ENCODE data around the gene ITGB3. TPM values are rescaled to one million over a fixed set of nuclear protein-coding genes. Genes with fewer than 3 reads are reported as not detected.
A peak's percentile ranks its signal among the peaks of the same experiment; 100 is the strongest.

The ITGB3 gene
- total RNA-seq, 2 experiments from 2014 or later: not detected

GRCh38 chr17:47318197-47318918 is 64.7 kb downstream of the ITGB3 start:
- intact Hi-C loops (cut with micrococcal nuclease): loop anchor here (5.0 kb wide), 1 partner anchor 316 kb away; no protein-coding TSS in a partner anchor
- Mint-ChIP-seq H3K4me3 (no peak overlapping the region), H3K9me3 (peaks cover 4% of the 10 kb centered on the region), H3K27me3 (peaks cover 2% of the 10 kb centered on the region), H3K4me1 (ENCODE audit: low read depth) (peaks cover 7% of the 10 kb centered on the region), H3K27ac (no peak overlapping the region), H3K36me3 (no peaks in the 10 kb centered on the region)
- no peak for DNase-seq
- ChIA-PET CTCF (interaction anchor here (1.0 kb wide), 1 partner anchor 88 kb away, joined by 4 read pairs; no protein-coding TSS in a partner anchor), POLR2A (no interaction called here)

- ChIA-PET POLR2A (no interaction called here), CTCF (interaction anchor here (1.0 kb wide), 1 partner anchor 92 kb away, joined by 3 read pairs; no protein-coding TSS in a partner anchor)
- peaks cover 19% of the 10 kb centered on the region for H3K4me1 Mint-ChIP-seq (ENCODE audit: low read depth)
- DNase-seq: no peak
- no peak overlapping the region for H3K4me3 Mint-ChIP-seq
- intact Hi-C loops (cut with micrococcal nuclease): no loop called here
- no peak overlapping the region for H3K27ac Mint-ChIP-seq
- H3K27me3 Mint-ChIP-seq: peaks cover 2% of the 10 kb centered on the region
- H3K36me3 Mint-ChIP-seq: no peaks in the 10 kb centered on the region
- H3K9me3 Mint-ChIP-seq: peaks cover 4% of the 10 kb centered on the region
Observed at GRCh38 chr17:47320879-47321502, 67.4 kb downstream of the ITGB3 start.

GRCh38 chr17:47323382-47324223 is 70.0 kb downstream of the ITGB3 start, which contains the start of gene EFCAB13:
Gene EFCAB13 (plus strand): TSS chr17:47323955. CDS start chr17:47328354, 4,399 bp downstream.
- POLR2A ChIA-PET: interaction anchor here (1.3 kb wide), 1 partner anchor 53 kb away, joined by 3 read pairs; no protein-coding TSS in a partner anchor
- CTCF ChIA-PET: interaction anchor here (1.3 to 1.5 kb wide), 2 partner anchors 13 to 94 kb away, joined by 5 to 6 read pairs; no protein-coding TSS in a partner anchor
- Mint-ChIP-seq H3K4me3 (peak within 1 kb of the TSS; percentile 100), H3K9me3 (peaks cover 4% of the 10 kb centered on the region), H3K36me3 (no peaks in the 10 kb centered on the region), H3K27ac (peak within 1 kb of the TSS; percentile 90), H3K27me3 (peaks cover 2% of the 10 kb centered on the region), H3K4me1 (ENCODE audit: low read depth) (peaks cover 19% of the 10 kb centered on the region)
- peak; percentile 84 for DNase-seq
- intact Hi-C loops (cut with micrococcal nuclease): loop anchor here (1.0 kb wide), 1 partner anchor 8 kb away; no protein-coding TSS in a partner anchor

- H3K36me3 Mint-ChIP-seq: no peaks in the 10 kb centered on the region
- peak; percentile 77 for DNase-seq
- peak overlapping the region; percentile 90 for H3K27ac Mint-ChIP-seq
- peaks cover 4% of the 10 kb centered on the region for H3K9me3 Mint-ChIP-seq
- peaks cover 2% of the 10 kb centered on the region for H3K27me3 Mint-ChIP-seq
- POLR2A ChIA-PET: interaction anchor here (0.6 to 1.3 kb wide), 2 partner anchors 54 to 356 kb away, joined by 3 read pairs; no protein-coding TSS in a partner anchor
- CTCF ChIA-PET: interaction anchor here (1.0 to 1.5 kb wide), 3 partner anchors 9 to 95 kb away, joined by 4 to 6 read pairs (median 5); no protein-coding TSS in a partner anchor
- peaks cover 19% of the 10 kb centered on the region for H3K4me1 Mint-ChIP-seq (ENCODE audit: low read depth)
- H3K4me3 Mint-ChIP-seq: peak overlapping the region; percentile 100
- intact Hi-C loops (cut with micrococcal nuclease): loop anchor here (1.0 kb wide), 1 partner anchor 9 kb away; no protein-coding TSS in a partner anchor
Observed at GRCh38 chr17:47324224-47325020, 70.8 kb downstream of the ITGB3 start.

GRCh38 chr17:47325176-47325575 is 71.5 kb downstream of the ITGB3 start:
- peak overlapping the region; percentile 100 for H3K4me3 Mint-ChIP-seq

GRCh38 chr17:47330548-47330947 is 76.9 kb downstream of the ITGB3 start:
- Mint-ChIP-seq H3K4me1 (ENCODE audit: low read depth) (peaks cover under 1% of the 10 kb centered on the region), H3K27ac (no peak overlapping the region), H3K27me3 (no peaks in the 10 kb centered on the region), H3K9me3 (no peaks in the 10 kb centered on the region), H3K36me3 (peaks cover 8% of the 10 kb centered on the region), H3K4me3 (no peak overlapping the region)
- intact Hi-C loops (cut with micrococcal nuclease): no loop called here
- ChIA-PET POLR2A (no interaction called here), CTCF (interaction anchor here (1.4 kb wide), 1 partner anchor 15 kb away, joined by 3 read pairs; no protein-coding TSS in a partner anchor)
- DNase-seq: no peak

More at GRCh38 chr17:47325176-47325575, 71.5 kb downstream of the ITGB3 start:
- H3K4me1 Mint-ChIP-seq (ENCODE audit: low read depth): peaks cover 19% of the 10 kb centered on the region
- no peak overlapping the region for H3K27ac Mint-ChIP-seq
- peaks cover 2% of the 10 kb centered on the region for H3K27me3 Mint-ChIP-seq
- no peaks in the 10 kb centered on the region for H3K36me3 Mint-ChIP-seq
- DNase-seq: no peak
- POLR2A ChIA-PET: interaction anchor here (0.7 kb wide), 1 partner anchor 1576 kb away, joined by 3 read pairs; no protein-coding TSS in a partner anchor
- CTCF ChIA-PET: interaction anchor here (1.0 to 1.7 kb wide), 2 partner anchors 9 to 10 kb away, joined by 4 to 6 read pairs; no protein-coding TSS in a partner anchor
- intact Hi-C loops (cut with micrococcal nuclease): no loop called here
- peaks cover 4% of the 10 kb centered on the region for H3K9me3 Mint-ChIP-seq

GRCh38 chr17:47332287-47332686 is 78.7 kb downstream of the ITGB3 start:
- ChIA-PET POLR2A (no interaction called here), CTCF (no interaction called here)
- H3K4me1 Mint-ChIP-seq (ENCODE audit: low read depth): no peaks in the 10 kb centered on the region
- H3K27ac Mint-ChIP-seq: no peak overlapping the region
- no peaks in the 10 kb centered on the region for H3K9me3 Mint-ChIP-seq
- intact Hi-C loops (cut with micrococcal nuclease): no loop called here
- peaks cover 8% of the 10 kb centered on the region for H3K36me3 Mint-ChIP-seq
- H3K27me3 Mint-ChIP-seq: no peaks in the 10 kb centered on the region
- no peak overlapping the region for H3K4me3 Mint-ChIP-seq
- DNase-seq: no peak

DNA sequence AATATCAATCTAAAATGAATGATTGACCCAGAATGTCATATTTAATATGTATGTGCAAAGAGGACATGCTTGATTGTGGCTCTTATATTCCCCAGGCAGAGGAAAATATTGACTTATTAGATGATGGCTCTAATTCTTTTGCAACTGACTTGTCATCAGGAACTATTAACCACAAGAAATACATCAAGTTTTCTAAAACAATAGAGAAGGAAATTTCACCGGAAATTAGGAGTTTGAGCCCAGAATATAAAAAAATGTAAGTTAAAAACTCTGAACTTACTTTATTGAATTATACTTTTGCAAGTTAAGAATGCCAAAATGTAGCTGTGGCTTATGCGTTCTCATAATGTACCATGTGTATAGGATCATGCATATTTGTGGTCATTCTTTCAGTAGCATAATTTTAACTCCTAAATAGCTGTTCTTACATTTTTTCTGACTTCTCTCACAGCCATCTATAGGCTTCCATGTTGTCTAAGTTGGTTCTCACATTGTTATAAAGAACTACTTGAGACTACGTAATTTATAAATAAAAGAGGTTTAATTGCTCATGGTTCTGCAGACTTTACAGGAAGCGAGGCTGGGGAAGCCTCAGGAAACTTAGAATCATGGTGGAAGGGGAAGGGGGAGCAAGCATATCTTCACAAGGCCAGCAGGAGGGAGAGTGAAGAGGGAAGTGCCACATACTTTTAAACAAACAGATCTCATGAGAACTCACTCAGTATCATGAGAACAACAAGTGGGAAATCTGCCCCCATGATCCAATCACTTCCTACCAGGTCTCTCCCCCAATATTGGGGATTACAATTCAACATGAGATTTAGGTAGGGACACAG is 81.7 kb downstream of the ITGB3 start:
- Mint-ChIP-seq H3K27me3 (no peaks in the 10 kb centered on the region), H3K27ac (no peak overlapping the region), H3K36me3 (peaks cover 8% of the 10 kb centered on the region), H3K4me3 (no peak overlapping the region), H3K9me3 (no peaks in the 10 kb centered on the region), H3K4me1 (ENCODE audit: low read depth) (no peaks in the 10 kb centered on the region)
- ChIA-PET CTCF (interaction anchor here (0.6 kb wide), 1 partner anchor 23 kb away, joined by 3 read pairs; no protein-coding TSS in a partner anchor), POLR2A (interaction anchor here (0.7 kb wide), 1 partner anchor 264 kb away, joined by 3 read pairs; no protein-coding TSS in a partner anchor)
- no peak for DNase-seq
- intact Hi-C loops (cut with micrococcal nuclease): no loop called here

DNA sequence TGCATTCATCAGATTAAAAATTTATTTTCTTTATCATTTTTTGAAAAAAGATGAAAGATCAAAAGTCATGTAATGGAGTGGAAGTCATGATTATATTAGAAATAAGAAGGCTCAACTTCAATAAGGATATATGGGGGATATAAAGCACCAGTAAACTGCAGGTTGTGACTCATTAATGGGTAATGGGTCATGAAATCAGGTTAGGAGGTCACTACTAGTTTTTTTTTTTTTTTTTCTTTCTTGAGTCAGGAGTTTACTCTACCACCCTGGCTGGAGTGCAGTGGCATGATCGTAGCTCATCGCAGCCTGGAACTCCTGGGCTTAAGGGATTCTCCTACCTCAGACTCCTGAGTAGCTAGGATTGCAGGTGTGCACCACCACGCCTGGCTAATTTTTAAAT is 84.4 kb downstream of the ITGB3 start:
- Mint-ChIP-seq H3K4me3 (no peak overlapping the region), H3K36me3 (peaks cover 11% of the 10 kb centered on the region), H3K4me1 (ENCODE audit: low read depth) (no peaks in the 10 kb centered on the region), H3K27me3 (no peaks in the 10 kb centered on the region), H3K9me3 (no peaks in the 10 kb centered on the region), H3K27ac (no peak overlapping the region)
- DNase-seq: no peak
- CTCF ChIA-PET: interaction anchor here (0.6 kb wide), 1 partner anchor 612 kb away, joined by 3 read pairs; no protein-coding TSS in a partner anchor
- intact Hi-C loops (cut with micrococcal nuclease): no loop called here
- POLR2A ChIA-PET: no interaction called here

DNA sequence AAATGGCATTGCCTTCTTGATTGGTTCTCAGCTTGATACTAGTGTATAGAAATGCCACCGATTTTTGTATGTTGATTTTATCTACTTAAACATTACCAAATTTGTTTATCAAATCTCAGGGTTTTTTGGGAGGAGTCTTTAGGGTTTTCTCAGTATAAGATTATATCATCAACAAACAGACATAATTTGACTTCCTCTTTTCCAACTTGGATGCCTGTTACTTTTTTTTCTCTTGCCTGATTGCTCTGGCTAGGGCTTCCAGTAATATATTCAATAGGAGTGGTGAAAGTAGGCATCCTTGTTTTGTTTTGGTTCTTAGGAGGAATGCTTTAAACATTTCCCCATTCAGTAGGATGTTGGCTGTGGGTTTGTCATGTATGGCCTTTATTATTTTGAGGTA is 99.2 kb downstream of the ITGB3 start:
- no peak for DNase-seq
- H3K27me3 Mint-ChIP-seq: no peaks in the 10 kb centered on the region
- intact Hi-C loops (cut with micrococcal nuclease): no loop called here
- no peak overlapping the region for H3K4me3 Mint-ChIP-seq
- CTCF ChIA-PET: interaction anchor here (0.6 kb wide), 1 partner anchor 34 kb away, joined by 3 read pairs; no protein-coding TSS in a partner anchor
- H3K36me3 Mint-ChIP-seq: peaks cover 3% of the 10 kb centered on the region
- peaks cover 2% of the 10 kb centered on the region for H3K4me1 Mint-ChIP-seq (ENCODE audit: low read depth)
- no peak overlapping the region for H3K27ac Mint-ChIP-seq
- no peaks in the 10 kb centered on the region for H3K9me3 Mint-ChIP-seq
- POLR2A ChIA-PET: no interaction called here
